H9 (cell line): ENCODE results near the gene PRRX2. TPM values are rescaled to one million over a fixed set of nuclear protein-coding genes. Genes with fewer than 3 reads are reported as not detected.

Experiments used
- DNase-seq: peaks from one replicate; pipeline ENCODE4 v3.0.0-alpha.2; 2017
- H2AFZ ChIP-seq: one replicate; pipeline ENCODE4 v1.6.1; 2013; ENCODE audit warnings: mild to moderate bottlenecking, low read length, control low read depth, moderate library complexity
- H2AK5ac ChIP-seq: 2 replicates; pipeline ENCODE4 v1.6.1; 2013; ENCODE audit warnings: low read length, control low read depth, mixed read lengths; ENCODE audit not compliant: insufficient read length
- H2BK120ac ChIP-seq: one replicate; pipeline ENCODE4 v1.6.1; 2013; ENCODE audit warnings: low read depth, mild to moderate bottlenecking, low read length, control low read depth, inconsistent platforms; ENCODE audit not compliant: poor library complexity, severe bottlenecking
- H2BK12ac ChIP-seq: 2 replicates; pipeline ENCODE4 v1.6.1; 2013; ENCODE audit warnings: low read length, control low read depth, mixed read lengths, low read depth; ENCODE audit not compliant: insufficient read length
- H2BK15ac ChIP-seq: 2 replicates; pipeline ENCODE4 v1.6.1; 2013; ENCODE audit warnings: low read depth, low read length, control low read depth
- H2BK20ac ChIP-seq: one replicate; pipeline ENCODE4 v1.6.1; 2013; ENCODE audit warnings: low read depth, mild to moderate bottlenecking, low read length, control low read depth, inconsistent platforms; ENCODE audit not compliant: poor library complexity, severe bottlenecking
- H2BK5ac ChIP-seq: 2 replicates; pipeline ENCODE4 v1.6.1; 2013; ENCODE audit warnings: low read length, control low read depth, mixed read lengths; ENCODE audit not compliant: insufficient read length
- H3K14ac ChIP-seq: 2 replicates; pipeline ENCODE4 v1.6.1; 2013; ENCODE audit warnings: low read length, control low read depth; ENCODE audit not compliant: insufficient read depth
- H3K18ac ChIP-seq: 2 replicates; pipeline ENCODE4 v1.6.1; 2013; ENCODE audit warnings: low read depth, mild to moderate bottlenecking, mixed read lengths, low read length, control low read depth; ENCODE audit not compliant: insufficient read length
- H3K23ac ChIP-seq: 2 replicates; pipeline ENCODE4 v1.6.1; 2013; ENCODE audit warnings: low read length, control low read depth, mixed read lengths, low read depth; ENCODE audit not compliant: insufficient read length
- H3K23me2 ChIP-seq: 2 replicates; pipeline ENCODE4 v1.6.1; 2013; ENCODE audit warnings: low read depth, mild to moderate bottlenecking, mixed read lengths, low read length, control low read depth; ENCODE audit not compliant: insufficient read length, poor library complexity, severe bottlenecking
- H3K27ac ChIP-seq: 2 replicates; pipeline ENCODE4 v1.5.1; 2013; ENCODE audit warnings: low read length, control low read depth, mixed read lengths, low read depth; ENCODE audit not compliant: insufficient read length
- H3K27me3 ChIP-seq: 2 replicates; pipeline ENCODE4 v1.6.1; 2013; ENCODE audit warnings: low read length, control low read depth, inconsistent platforms; ENCODE audit not compliant: insufficient read depth
- H3K4ac ChIP-seq: 2 replicates; pipeline ENCODE4 v1.6.1; 2013; ENCODE audit warnings: low read depth, mild to moderate bottlenecking, control low read depth, inconsistent platforms, low read length, moderate library complexity
- H3K4me1 ChIP-seq: 2 replicates; pipeline ENCODE4 v1.6.1; 2013; ENCODE audit warnings: low read length, control low read depth, inconsistent platforms; ENCODE audit not compliant: insufficient read depth
- H3K4me2 ChIP-seq: 2 replicates; pipeline ENCODE4 v1.6.1; 2013; ENCODE audit warnings: low read length, control low read depth, mixed read lengths; ENCODE audit not compliant: insufficient read length, insufficient read depth
- H3K56ac ChIP-seq: 2 replicates; pipeline ENCODE4 v1.6.1; 2013; ENCODE audit warnings: low read depth, mild to moderate bottlenecking, mixed read lengths, low read length, control low read depth; ENCODE audit not compliant: insufficient read length
- H3K79me1 ChIP-seq: 2 replicates; pipeline ENCODE4 v1.6.1; 2013; ENCODE audit warnings: low read depth, mild to moderate bottlenecking, moderate library complexity, low read length, control low read depth, inconsistent platforms; ENCODE audit not compliant: insufficient read depth, poor library complexity, severe bottlenecking
- H3K79me2 ChIP-seq: 2 replicates; pipeline ENCODE4 v1.6.1; 2013; ENCODE audit warnings: low read length, control low read depth, inconsistent platforms; ENCODE audit not compliant: insufficient read depth
- H3K9ac ChIP-seq: 2 replicates; pipeline ENCODE4 v1.6.1; 2013; ENCODE audit warnings: low read length, control low read depth, mixed read lengths; ENCODE audit not compliant: insufficient read length; ENCODE audit errors: extremely low read depth
- H3K9me3 ChIP-seq: one replicate; pipeline ENCODE4 v1.6.1; 2013; ENCODE audit warnings: low read depth, low read length, inconsistent platforms; ENCODE audit not compliant: control insufficient read depth
- H3T11ph ChIP-seq: one replicate; pipeline ENCODE4 v1.6.1; 2013; ENCODE audit warnings: mild to moderate bottlenecking, low read length, control low read depth, inconsistent platforms
- H4K20me1 ChIP-seq: one replicate; pipeline ENCODE4 v1.6.1; 2013; ENCODE audit not compliant: control insufficient read depth, insufficient read length, insufficient read depth
- H4K5ac ChIP-seq: 2 replicates; pipeline ENCODE4 v1.6.1; 2013; ENCODE audit warnings: low read depth, mild to moderate bottlenecking, mixed read lengths, low read length, control low read depth; ENCODE audit not compliant: insufficient read length
- H4K8ac ChIP-seq: replicated peaks from 2 replicates; pipeline ENCODE4 v1.6.1; 2013; ENCODE audit warnings: low read length, control low read depth, mixed read lengths, low read depth; ENCODE audit not compliant: insufficient read length
- H4K91ac ChIP-seq: 2 replicates; pipeline ENCODE4 v1.6.1; 2013; ENCODE audit warnings: low read depth, mild to moderate bottlenecking, moderate library complexity, mixed read lengths, low read length, control low read depth; ENCODE audit not compliant: insufficient read length
- H3K27ac Mint-ChIP-seq, 3 experiments: 2 replicates in 2 of 3; 3 replicates in 1 of 3; pipeline ENCODE4 v1.8.0; 2020 to 2021; ENCODE audit warnings: mixed read lengths in 3 of 3, mild to moderate bottlenecking in 1 of 3, moderate library complexity in 1 of 3
- H3K27me3 Mint-ChIP-seq: 2 replicates; pipeline ENCODE4 v1.8.0; 2021; ENCODE audit warnings: low read depth, mild to moderate bottlenecking, moderate library complexity, mixed read lengths
- H3K36me3 Mint-ChIP-seq, 3 experiments: 2 replicates in 2 of 3; 3 replicates in 1 of 3; pipeline ENCODE4 v1.8.0; 2020 to 2021; ENCODE audit warnings: low read depth in 3 of 3, mixed read lengths in 3 of 3; ENCODE audit not compliant: insufficient read depth in 1 of 3
- H3K4me1 Mint-ChIP-seq, 2 experiments: 2 replicates each; pipeline ENCODE4 v1.8.0; 2020; ENCODE audit warnings: mixed read lengths in 2 of 2
- H3K4me3 Mint-ChIP-seq, 2 experiments: 2 replicates in 1 of 2; 3 replicates in 1 of 2; pipeline ENCODE4 v1.8.0; 2020 to 2021; ENCODE audit warnings: mild to moderate bottlenecking in 2 of 2, mixed read lengths in 2 of 2, moderate library complexity in 1 of 2
- H3K9me3 Mint-ChIP-seq, 2 experiments: 2 replicates in 1 of 2; 3 replicates in 1 of 2; pipeline ENCODE4 v1.8.0; 2020; ENCODE audit warnings: mild to moderate bottlenecking in 2 of 2, mixed read lengths in 2 of 2, moderate library complexity in 1 of 2
- WGBS: extraction: QIAGEN DNeasy Blood & Tissue Kit; methylation state at CpG from one replicate; pipeline ENCODE4 v1.1.7; 2013; ENCODE audit warnings: missing lambda C conversion rate, low lambda C conversion rate, mixed read lengths; ENCODE audit not compliant: insufficient read length; ENCODE audit errors: extremely low coverage; 5-methylcytosine and 5-hydroxymethylcytosine counted together
- total RNA-seq: library from RNA; stranded (reverse); gene quantifications from 2 replicates; pipeline ENCODE4 v1.2.1, GENCODE V29; 2021
- TF ChIP-seq, protein P1 (sequence below): fragments of 200-600 bp; sonication (generic); conservative IDR thresholded peaks from 3 replicates; pipeline ENCODE4 v1.8.0; 2021; ENCODE audit warnings: antibody characterized with exemption, mild to moderate bottlenecking

PRRX2 gene
- total RNA-seq, 1 experiment from 2014 or later, result 3.9 TPM

- H3K4me1 Mint-ChIP-seq, result peaks cover 7 to 17% of the 10 kb centered on the region in 2 experiments
- H3K79me2 ChIP-seq, result peaks cover 3% of the 10 kb centered on the region; the same call in 1 of the 2 replicates
- no peak overlapping the region for H3K23ac ChIP-seq
- H3K4me1 ChIP-seq, result no peaks in the 10 kb centered on the region
- H3K4me3 Mint-ChIP-seq, result no peak overlapping the region; a peak in 1 of 5 replicates
- H3T11ph ChIP-seq, result no peak overlapping the region
- TF ChIP-seq, protein P1, sequence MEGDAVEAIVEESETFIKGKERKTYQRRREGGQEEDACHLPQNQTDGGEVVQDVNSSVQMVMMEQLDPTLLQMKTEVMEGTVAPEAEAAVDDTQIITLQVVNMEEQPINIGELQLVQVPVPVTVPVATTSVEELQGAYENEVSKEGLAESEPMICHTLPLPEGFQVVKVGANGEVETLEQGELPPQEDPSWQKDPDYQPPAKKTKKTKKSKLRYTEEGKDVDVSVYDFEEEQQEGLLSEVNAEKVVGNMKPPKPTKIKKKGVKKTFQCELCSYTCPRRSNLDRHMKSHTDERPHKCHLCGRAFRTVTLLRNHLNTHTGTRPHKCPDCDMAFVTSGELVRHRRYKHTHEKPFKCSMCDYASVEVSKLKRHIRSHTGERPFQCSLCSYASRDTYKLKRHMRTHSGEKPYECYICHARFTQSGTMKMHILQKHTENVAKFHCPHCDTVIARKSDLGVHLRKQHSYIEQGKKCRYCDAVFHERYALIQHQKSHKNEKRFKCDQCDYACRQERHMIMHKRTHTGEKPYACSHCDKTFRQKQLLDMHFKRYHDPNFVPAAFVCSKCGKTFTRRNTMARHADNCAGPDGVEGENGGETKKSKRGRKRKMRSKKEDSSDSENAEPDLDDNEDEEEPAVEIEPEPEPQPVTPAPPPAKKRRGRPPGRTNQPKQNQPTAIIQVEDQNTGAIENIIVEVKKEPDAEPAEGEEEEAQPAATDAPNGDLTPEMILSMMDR, result no peak
- H3K4ac ChIP-seq, result no peak overlapping the region
- no peak overlapping the region for H2BK5ac ChIP-seq
- H3K9me3 Mint-ChIP-seq, result no peaks in the 10 kb centered on the region; a peak in 2 of 5 replicates
- peaks cover 0 to 2% (median 0%) of the 10 kb centered on the region in 3 experiments; a peak in 2 of 7 replicates for H3K36me3 Mint-ChIP-seq
- H2BK120ac ChIP-seq, result no peak overlapping the region
- H2AFZ ChIP-seq, result no peak overlapping the region
- H3K27ac Mint-ChIP-seq, result no peak overlapping the region
- H3K27me3 ChIP-seq, result no peaks in the 10 kb centered on the region
- DNase-seq, result no peak
- peaks cover 12% of the 10 kb centered on the region for H3K23me2 ChIP-seq
- no peak overlapping the region for H3K18ac ChIP-seq
- H4K5ac ChIP-seq, result no peak overlapping the region
- no peak overlapping the region for H4K8ac ChIP-seq
- no peak overlapping the region for H2BK12ac ChIP-seq
- WGBS, result no CpG with 5 or more reads among the region's 11 CpGs
- H3K56ac ChIP-seq, result no peak overlapping the region
- H3K79me1 ChIP-seq, result peaks cover 11% of the 10 kb centered on the region
- no peak overlapping the region for H3K9ac ChIP-seq
- H2BK20ac ChIP-seq, result no peak overlapping the region
- no peak overlapping the region for H4K91ac ChIP-seq
- H3K4me2 ChIP-seq, result no peak overlapping the region
- no peaks in the 10 kb centered on the region for H4K20me1 ChIP-seq
- no peaks in the 10 kb centered on the region; the same call in 1 of the 2 replicates for H3K27me3 Mint-ChIP-seq
- H3K14ac ChIP-seq, result no peak overlapping the region
- no peak overlapping the region for H3K27ac ChIP-seq
- no peak overlapping the region for H2BK15ac ChIP-seq
- H2AK5ac ChIP-seq, result no peak overlapping the region
- H3K9me3 ChIP-seq, result no peaks in the 10 kb centered on the region
Measured at GRCh38 chr9:129644365-129644764, 21.1 kb upstream of the PRRX2 start.
